IMR-90 (cell line): ENCODE results near the gene CALR3.

Experiments used
- BHLHE40 ChIP-seq: fragments of 150-350 bp; IDR thresholded peaks from 2 replicates; pipeline ENCODE4 v1.6.1; 2016; ENCODE audit warnings: mild to moderate bottlenecking, low read depth, low read length
- CEBPB ChIP-seq: IDR thresholded peaks from 2 replicates; pipeline ENCODE4 v1.6.1; 2012; ENCODE audit warnings: low read depth, low read length, improper control_type of control experiment
- CTCF ChIP-seq: conservative IDR thresholded peaks from 2 replicates; pipeline ENCODE4 v1.5.1; 2012; ENCODE audit warnings: mild to moderate bottlenecking, low read depth, low read length, improper control_type of control experiment
- ELK1 ChIP-seq: fragments of 150-350 bp; IDR thresholded peaks from 2 replicates; pipeline ENCODE4 v1.6.1; 2016; ENCODE audit warnings: low read depth, mild to moderate bottlenecking, low read length, moderate library complexity, borderline replicate concordance
- MAZ ChIP-seq: IDR thresholded peaks from 2 replicates; pipeline ENCODE4 v1.6.1; 2012; ENCODE audit warnings: low read depth, mild to moderate bottlenecking, low read length, improper control_type of control experiment, moderate library complexity, borderline replicate concordance
- NFE2L2 ChIP-seq: fragments of 150-350 bp; IDR thresholded peaks from 2 replicates; pipeline ENCODE4 v1.6.1; 2016; ENCODE audit warnings: low read depth, mild to moderate bottlenecking, low read length
- POLR2A ChIP-seq: IDR thresholded peaks from 2 replicates; pipeline ENCODE4 v1.6.1; 2012; ENCODE audit warnings: mild to moderate bottlenecking, low read depth, low read length
- RAD21 ChIP-seq: IDR thresholded peaks from 2 replicates; pipeline ENCODE4 v1.6.1; 2012; ENCODE audit warnings: low read length, improper control_type of control experiment
- RCOR1 ChIP-seq: IDR thresholded peaks from 2 replicates; pipeline ENCODE4 v1.6.1; 2012; ENCODE audit warnings: mild to moderate bottlenecking, low read length, improper control_type of control experiment; ENCODE audit not compliant: insufficient replicate concordance
- RFX5 ChIP-seq: IDR thresholded peaks from 2 replicates; pipeline ENCODE4 v1.8.0; 2012; ENCODE audit warnings: low read depth, mild to moderate bottlenecking, low read length, moderate library complexity
- SMC3 ChIP-seq: fragments of 150-350 bp; IDR thresholded peaks from 2 replicates; pipeline ENCODE4 v1.6.1; 2016; ENCODE audit warnings: low read depth, mild to moderate bottlenecking, antibody characterized with exemption, low read length, moderate library complexity
- USF2 ChIP-seq: fragments of 150-350 bp; IDR thresholded peaks from 2 replicates; pipeline ENCODE4 v1.6.1; 2017; ENCODE audit warnings: mild to moderate bottlenecking, antibody characterized with exemption, low read length, low read depth

DNA sequence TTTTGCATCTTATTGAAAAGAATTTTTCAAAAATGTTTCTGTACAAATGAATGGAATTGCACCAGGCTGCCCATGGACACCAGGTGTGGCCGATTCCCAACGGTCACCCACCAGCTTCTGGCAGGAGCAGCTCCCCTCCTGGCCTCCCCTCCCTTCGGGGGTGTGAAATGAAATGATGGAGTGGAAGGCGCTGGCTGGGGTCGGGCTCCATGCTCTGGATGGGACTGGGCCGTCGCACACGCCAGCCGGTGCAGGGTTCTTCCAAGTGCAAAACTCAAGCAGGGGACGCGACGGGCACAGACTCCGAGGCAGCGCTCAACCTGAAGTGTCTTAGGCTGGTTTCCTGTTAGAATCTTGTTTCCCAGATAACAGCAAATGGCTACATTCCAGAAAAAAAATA lies 22.1 kb upstream of the CALR3 start:
- TF ChIP-seq POLR2A, result no peak
- TF ChIP-seq CTCF, result no peak
- no peak for TF ChIP-seq MAZ
- no peak for TF ChIP-seq ELK1
- TF ChIP-seq RFX5, result no peak
- TF ChIP-seq BHLHE40, result no peak
- TF ChIP-seq CEBPB, result no peak
- TF ChIP-seq SMC3, result no peak
- no peak for TF ChIP-seq NFE2L2
- TF ChIP-seq RAD21, result no peak
- no peak for TF ChIP-seq RCOR1
- no peak for TF ChIP-seq USF2
